GM19463 (cell line): ENCODE data around the gene GALNT10.

Source experiments
- ATAC-seq: cut with Tn5 transposase; IDR thresholded peaks from one replicate; pipeline ENCODE4 v1.9.1; 2021; ENCODE audit warnings: mild to moderate bottlenecking, moderate library complexity; ENCODE audit not compliant: unreplicated experiment

Gene GALNT10

GRCh38 chr5:154262342-154262741 is 71.8 kb downstream of the GALNT10 start:
- ATAC-seq = no peak

GRCh38 chr5:154264549-154265196 is 74.1 kb downstream of the GALNT10 start:
- no peak for ATAC-seq

- no peak for ATAC-seq
Observed at GRCh38 chr5:154265197-154265773, 74.8 kb downstream of the GALNT10 start.

- no peak for ATAC-seq
Observed at GRCh38 chr5:154267516-154267915, 77.0 kb downstream of the GALNT10 start.

- no peak for ATAC-seq
Observed at GRCh38 chr5:154268073-154268472, 77.5 kb downstream of the GALNT10 start.

- no peak for ATAC-seq
Observed at GRCh38 chr5:154269414-154269813, 78.9 kb downstream of the GALNT10 start.

GRCh38 chr5:154271466-154271865 is 80.9 kb downstream of the GALNT10 start:
- no peak for ATAC-seq

GRCh38 chr5:154271936-154272514 is 81.5 kb downstream of the GALNT10 start:
- ATAC-seq = no peak

- peak; percentile 64 for ATAC-seq
Observed at GRCh38 chr5:154273028-154273617, 82.6 kb downstream of the GALNT10 start.

- no peak for ATAC-seq
Observed at GRCh38 chr5:154273963-154274827, 83.7 kb downstream of the GALNT10 start.

- ATAC-seq = no peak
Observed at GRCh38 chr5:154274828-154275185, 84.3 kb downstream of the GALNT10 start.

- no peak for ATAC-seq
Observed at GRCh38 chr5:154275566-154275965, 85.0 kb downstream of the GALNT10 start.

GRCh38 chr5:154276261-154276972 is 85.9 kb downstream of the GALNT10 start:
- no peak for ATAC-seq

- ATAC-seq = no peak
Observed at GRCh38 chr5:154276973-154277331, 86.4 kb downstream of the GALNT10 start.

GRCh38 chr5:154277499-154277898 is 87.0 kb downstream of the GALNT10 start:
- ATAC-seq = no peak

GRCh38 chr5:154278186-154278585 is 87.7 kb downstream of the GALNT10 start:
- ATAC-seq = no peak

- ATAC-seq = peak; percentile 54
Observed at GRCh38 chr5:154278908-154279307, 88.4 kb downstream of the GALNT10 start.

GRCh38 chr5:154284433-154284832 is 93.9 kb downstream of the GALNT10 start:
- peak; percentile 98 for ATAC-seq

GRCh38 chr5:154285661-154286408 is 95.3 kb downstream of the GALNT10 start:
- no peak for ATAC-seq

- ATAC-seq = no peak
Observed at GRCh38 chr5:154286557-154286956, 96.0 kb downstream of the GALNT10 start.
